ENCODE measurements around the gene COL11A2.

DNA sequence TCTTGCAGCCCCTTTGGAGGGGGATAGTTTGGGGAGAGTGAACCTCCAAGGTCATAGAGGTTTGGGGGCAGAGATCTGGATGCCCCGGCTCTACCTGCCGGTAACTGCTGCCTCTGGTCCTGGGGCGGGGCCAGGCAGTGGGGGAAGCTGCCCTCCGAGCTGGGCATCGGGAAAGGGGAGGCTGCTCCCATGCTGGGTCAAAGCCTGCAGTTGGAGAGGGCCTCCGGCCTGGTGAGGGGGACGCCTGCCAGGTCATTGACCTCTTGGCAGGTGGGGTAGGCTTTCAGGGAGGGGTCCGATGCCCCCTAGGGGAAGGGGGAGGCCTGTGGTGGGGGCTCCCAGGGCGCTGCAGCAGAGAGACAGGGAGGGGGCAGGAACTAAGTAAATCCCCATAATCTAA is 7.1 kb downstream of the COL11A2 start:
- no peak for TF ChIP-seq POLR2A (IDR thresholded peaks at IDR 0.05)
- TF ChIP-seq, protein P1, sequence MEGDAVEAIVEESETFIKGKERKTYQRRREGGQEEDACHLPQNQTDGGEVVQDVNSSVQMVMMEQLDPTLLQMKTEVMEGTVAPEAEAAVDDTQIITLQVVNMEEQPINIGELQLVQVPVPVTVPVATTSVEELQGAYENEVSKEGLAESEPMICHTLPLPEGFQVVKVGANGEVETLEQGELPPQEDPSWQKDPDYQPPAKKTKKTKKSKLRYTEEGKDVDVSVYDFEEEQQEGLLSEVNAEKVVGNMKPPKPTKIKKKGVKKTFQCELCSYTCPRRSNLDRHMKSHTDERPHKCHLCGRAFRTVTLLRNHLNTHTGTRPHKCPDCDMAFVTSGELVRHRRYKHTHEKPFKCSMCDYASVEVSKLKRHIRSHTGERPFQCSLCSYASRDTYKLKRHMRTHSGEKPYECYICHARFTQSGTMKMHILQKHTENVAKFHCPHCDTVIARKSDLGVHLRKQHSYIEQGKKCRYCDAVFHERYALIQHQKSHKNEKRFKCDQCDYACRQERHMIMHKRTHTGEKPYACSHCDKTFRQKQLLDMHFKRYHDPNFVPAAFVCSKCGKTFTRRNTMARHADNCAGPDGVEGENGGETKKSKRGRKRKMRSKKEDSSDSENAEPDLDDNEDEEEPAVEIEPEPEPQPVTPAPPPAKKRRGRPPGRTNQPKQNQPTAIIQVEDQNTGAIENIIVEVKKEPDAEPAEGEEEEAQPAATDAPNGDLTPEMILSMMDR (IDR thresholded peaks at IDR 0.05): no peak
